HG02798 (cell line): ENCODE results near the gene PSEN2.

ENCODE experiments used
- ATAC-seq: cut with Tn5 transposase; IDR thresholded peaks from one replicate; pipeline ENCODE4 v1.9.1; 2021; ENCODE audit warnings: mild to moderate bottlenecking; ENCODE audit not compliant: unreplicated experiment, poor library complexity

Gene PSEN2

DNA sequence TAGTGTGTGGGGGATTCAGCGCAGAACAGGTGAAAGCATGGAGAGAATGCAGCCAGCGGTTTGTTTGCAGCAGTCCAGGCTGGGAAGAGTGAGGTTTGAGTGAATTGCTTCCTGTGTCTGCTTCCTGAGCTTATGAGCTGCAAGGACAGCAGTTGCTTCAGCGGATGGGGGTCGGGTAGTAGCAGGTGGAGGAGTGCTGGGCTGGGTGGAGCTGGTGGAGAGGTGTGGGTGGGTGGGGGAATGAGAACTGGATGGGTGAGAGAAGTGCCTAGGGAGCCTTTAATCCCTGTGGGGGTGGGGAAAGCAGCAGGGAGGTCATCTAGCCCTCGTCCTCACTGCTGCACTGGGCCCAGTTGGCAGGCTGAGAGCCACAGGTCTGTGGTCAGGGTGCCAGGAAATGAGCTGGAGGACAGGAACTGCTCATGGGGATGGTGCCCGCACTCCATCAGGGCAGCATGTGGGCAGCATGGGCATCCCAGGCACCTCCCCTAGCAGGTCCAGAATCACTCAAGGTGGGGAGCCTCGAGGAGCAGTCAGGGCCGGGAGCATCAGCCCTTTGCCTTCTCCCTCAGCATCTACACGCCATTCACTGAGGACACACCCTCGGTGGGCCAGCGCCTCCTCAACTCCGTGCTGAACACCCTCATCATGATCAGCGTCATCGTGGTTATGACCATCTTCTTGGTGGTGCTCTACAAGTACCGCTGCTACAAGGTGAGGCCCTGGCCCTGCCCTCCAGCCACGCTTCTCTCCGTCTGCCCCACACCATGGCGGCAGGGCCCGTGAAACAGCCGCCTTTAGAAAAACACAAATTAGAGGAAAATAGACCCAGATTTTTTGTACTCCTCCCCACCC, 14.8 kb downstream of the PSEN2 start:
- no peak for ATAC-seq

- ATAC-seq: no peak
Measured at GRCh38 chr1:226886122-226886901, 15.9 kb downstream of the PSEN2 start.

- no peak for ATAC-seq
Measured at GRCh38 chr1:226887006-226887405, 16.6 kb downstream of the PSEN2 start.

DNA sequence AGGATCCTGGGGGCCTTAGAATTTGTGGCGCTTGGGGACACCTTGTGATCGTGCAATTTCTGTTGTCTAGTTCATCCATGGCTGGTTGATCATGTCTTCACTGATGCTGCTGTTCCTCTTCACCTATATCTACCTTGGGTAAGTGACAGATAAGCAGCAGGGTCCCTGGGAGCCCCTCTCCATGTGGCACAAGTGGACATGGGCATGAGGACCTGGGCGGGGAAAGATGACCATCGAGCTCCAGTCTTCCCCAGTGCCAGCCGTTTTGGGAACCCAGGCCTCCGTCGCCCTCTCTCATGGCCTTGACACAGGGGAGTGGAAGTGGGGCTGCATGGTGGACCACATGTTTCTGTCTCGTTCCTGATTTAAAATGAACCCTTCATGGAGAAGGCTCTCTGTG, 17.6 kb downstream of the PSEN2 start:
- ATAC-seq: no peak

GRCh38 chr1:226888816-226889215, 18.4 kb downstream of the PSEN2 start:
- ATAC-seq: no peak

GRCh38 chr1:226889616-226890330, 19.4 kb downstream of the PSEN2 start:
- no peak for ATAC-seq

- ATAC-seq: no peak
Measured at GRCh38 chr1:226890331-226891108, 20.1 kb downstream of the PSEN2 start.

- ATAC-seq: no peak
Measured at GRCh38 chr1:226891346-226891745, 20.9 kb downstream of the PSEN2 start.

DNA sequence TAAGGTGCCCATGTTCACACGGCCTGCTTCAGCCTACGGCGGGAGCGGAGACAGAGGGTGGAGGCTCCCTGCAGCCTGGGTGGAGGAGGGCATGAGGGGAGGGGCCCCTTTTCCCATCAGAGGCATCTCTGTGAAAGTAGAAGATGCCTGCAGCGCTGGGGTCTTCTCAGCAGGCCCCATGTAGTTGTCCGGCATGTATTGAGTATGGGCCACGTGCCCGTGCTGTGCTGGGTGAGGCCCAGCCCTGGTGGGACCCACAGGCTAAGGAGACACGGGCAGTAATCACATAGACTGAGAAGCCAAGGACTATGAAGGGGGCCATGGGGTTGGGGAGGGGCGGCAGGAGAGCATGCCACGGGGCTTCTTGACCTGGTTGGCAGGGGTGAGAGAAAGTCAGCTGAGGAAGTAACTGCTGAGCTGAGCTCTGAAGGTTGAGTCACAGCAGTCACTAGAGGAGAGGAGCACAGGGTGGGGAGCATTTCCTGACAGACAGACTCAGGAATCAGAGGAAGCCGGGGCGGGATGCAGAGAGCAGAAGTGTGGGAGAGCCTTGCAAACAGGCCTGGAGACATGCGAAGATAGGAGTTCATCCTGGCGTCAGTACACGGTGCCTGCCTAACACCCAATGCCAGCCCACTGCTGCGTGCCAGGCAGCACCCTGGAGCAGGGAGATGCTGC, 21.6 kb downstream of the PSEN2 start:
- ATAC-seq: no peak

DNA sequence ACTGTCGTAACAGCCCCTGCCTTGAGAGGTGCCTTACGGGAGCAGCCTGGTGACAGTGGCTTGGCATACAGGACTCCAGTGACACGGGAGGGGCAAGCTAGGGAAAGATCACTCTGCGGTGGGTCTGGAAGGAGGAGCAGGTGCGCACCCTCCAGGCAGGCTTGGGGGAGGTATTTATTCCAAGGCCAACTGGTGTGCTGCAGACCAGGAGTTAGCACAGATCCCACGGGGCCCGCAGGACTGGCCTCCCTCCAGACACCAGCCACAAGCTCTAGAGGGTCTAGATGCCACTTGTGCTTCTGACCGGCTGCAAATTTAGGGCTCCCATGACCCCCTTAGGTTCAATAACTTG, 22.1 kb downstream of the PSEN2 start:
- no peak for ATAC-seq

- no peak for ATAC-seq
Measured at GRCh38 chr1:226893936-226894335, 23.5 kb downstream of the PSEN2 start.

DNA sequence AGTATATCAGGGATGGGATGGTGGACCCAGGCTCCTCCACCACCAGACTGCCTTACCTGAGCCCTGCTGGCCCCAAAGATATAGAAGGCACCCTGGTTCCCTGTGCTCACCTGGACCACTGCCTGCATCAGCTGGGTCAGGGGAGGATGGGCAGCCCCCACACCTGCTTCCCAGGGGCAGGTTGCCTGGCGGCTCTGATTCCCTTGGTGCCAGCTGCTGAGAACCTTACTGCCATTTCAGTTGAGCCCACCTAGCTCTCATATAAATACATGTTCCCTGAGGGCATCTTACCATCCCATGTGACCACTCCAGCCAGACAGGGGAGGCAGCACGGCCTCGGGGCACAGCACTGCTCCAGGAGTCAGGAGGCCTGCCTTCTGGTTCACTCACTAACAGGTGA, 24.4 kb downstream of the PSEN2 start:
- ATAC-seq: no peak

- no peak for ATAC-seq
Measured at GRCh38 chr1:226895644-226896043, 25.2 kb downstream of the PSEN2 start.

GRCh38 chr1:226898246-226898645, 27.8 kb downstream of the PSEN2 start:
- ATAC-seq: no peak

DNA sequence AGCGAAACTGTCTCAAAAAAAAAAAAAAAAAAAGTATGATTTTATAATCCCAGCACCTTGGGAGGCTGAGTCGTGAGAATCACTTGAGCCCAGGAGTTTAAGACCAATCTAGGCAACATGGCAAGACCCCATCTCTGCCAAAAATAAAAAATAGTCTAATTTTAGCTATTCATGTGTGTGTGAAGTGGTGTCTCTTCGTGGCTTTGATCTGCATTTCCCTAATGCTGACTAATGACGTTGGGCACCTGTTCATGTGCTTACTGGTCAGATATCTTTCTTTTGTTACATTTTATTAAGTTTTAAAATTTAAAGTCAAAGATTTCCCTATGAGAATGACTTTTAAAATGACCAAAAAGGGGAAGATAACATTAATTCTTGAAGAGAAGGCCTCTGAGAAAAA, 31.0 kb downstream of the PSEN2 start:
- no peak for ATAC-seq

GRCh38 chr1:226902601-226903000, 32.2 kb downstream of the PSEN2 start:
- no peak for ATAC-seq

- ATAC-seq: no peak
Measured at GRCh38 chr1:226903819-226904716, 33.7 kb downstream of the PSEN2 start.

DNA sequence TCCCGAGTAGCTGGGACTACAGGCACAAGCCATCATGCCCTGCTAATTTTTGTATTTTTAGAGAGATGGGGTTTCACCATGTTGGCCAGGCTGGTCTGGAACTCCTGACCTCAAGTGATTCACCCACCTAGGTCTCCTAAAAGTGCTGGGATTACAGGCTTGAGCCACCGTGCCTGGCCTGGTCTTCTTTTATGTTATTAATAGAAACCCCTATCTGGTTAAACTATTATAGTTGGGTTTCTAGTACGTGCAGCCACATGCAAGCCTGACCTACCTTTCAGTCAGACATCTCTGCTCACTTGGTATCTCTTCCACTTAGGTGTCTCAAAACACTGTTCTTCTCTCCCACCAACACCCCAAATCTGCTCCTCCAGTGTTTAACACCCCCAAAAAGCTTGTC, 34.4 kb downstream of the PSEN2 start:
- no peak for ATAC-seq

- ATAC-seq: no peak
Measured at GRCh38 chr1:226908419-226908818, 38.0 kb downstream of the PSEN2 start.
